ENCODE measurements around the gene ZNF669.

The ZNF669 gene

DNA sequence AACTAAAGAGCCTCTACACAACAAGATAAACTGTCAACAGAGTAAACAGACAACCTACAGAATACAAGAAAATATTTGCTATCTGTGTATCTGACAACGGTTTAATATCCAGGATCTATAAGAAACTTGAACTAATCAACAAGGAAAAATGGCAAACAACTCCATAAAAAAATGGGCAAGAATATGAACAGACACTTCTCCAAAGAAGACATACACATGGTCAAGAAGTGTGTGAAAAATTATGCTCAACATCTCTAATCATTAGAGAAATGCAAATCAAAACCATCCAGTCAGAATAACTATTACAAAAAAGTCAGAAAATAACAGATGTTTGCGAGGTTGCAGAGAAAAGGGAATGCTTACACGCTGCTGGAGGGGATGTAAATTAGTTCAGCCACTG, 33.5 kb downstream of the ZNF669 start:
- no peak for DNase-seq

DNA sequence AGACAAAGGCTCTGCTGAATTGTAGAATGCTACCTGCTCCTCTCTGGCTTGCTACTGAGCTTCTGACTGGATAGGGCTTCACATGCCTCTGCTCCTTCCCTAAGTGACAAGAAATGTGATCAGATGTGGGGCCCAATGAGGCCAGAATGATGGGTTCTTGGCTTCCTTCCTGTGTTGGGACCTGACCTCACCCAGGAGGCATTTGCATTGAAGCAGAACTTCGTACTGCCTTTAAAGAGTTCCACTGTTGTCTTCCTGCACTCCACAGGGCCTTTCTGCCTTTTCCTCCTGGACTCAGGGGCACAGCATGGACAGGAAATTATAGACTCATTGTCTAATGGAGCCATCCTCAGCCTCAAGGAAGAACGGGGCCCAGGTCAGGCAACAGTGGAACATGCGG, 39.9 kb downstream of the ZNF669 start:
- no peak for DNase-seq

DNA sequence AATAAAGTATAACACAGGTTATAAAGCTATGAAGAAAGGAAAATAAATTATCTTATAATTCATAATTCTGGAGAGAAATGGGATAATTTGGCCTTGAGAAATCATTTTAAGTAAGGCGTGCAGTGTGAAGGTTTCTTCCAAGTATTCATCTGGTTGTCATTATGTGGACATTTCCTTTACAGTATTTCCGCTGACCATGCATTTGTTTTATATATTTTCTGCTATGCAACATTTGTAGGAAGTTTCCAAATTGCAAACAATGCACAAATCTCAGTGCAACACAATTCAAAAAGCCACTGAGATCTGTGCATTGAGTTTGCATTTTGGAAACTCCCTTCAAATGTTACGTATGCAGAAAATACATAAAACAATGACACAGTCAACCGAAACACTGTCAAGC, 43.4 kb downstream of the ZNF669 start:
- DNase-seq: no peak

GRCh38 chr1:247056071-247056470, 48.1 kb downstream of the ZNF669 start:
- no peak for DNase-seq

DNA sequence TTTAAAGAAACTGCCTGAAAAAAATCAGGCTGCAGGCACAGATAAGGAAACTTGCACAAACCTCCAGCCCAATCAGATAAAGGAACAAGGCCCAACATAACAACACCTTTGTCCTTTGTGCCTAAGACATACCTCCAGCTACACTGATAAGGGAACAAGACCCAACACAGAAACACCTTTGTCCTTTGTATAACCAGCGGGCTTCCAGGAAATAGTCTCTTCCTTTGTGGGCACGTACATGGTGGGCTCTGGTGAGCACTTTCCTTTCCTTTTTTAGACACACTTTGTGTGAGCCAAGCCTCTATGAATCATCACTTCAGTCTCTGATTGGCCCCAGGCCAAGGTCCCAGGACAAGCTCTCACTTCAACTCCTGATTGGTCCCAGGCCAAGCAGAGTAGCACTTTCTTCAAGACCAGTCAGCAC, 49.2 kb downstream of the ZNF669 start:
- no peak for DNase-seq
